Stimulated activated CD4-positive, alpha-beta T cell treated with anti-CD3 and anti-CD28 coated beads, TNF-alpha, amount 100 ng/mL, for 4 hours (primary cell): ENCODE results near the gene LRRC56.

Experiments
- DNase-seq, 3 experiments: peaks; one replicate each; pipeline ENCODE4 v3.0.0-alpha.2; 2020; ENCODE audit warnings: low read depth in 3 of 3

The LRRC56 gene

GRCh38 chr11:538431-539051 is 1.2 kb downstream of the LRRC56 start:
- no peak for DNase-seq

GRCh38 chr11:539971-540481 is 2.7 kb downstream of the LRRC56 start:
- DNase-seq, result no peak

GRCh38 chr11:540583-541432 is 3.5 kb downstream of the LRRC56 start:
- DNase-seq, result no peak

- DNase-seq, result no peak
Observed at GRCh38 chr11:541433-541885, 4.1 kb downstream of the LRRC56 start.

- no peak for DNase-seq
Observed at GRCh38 chr11:544817-545166, 7.5 kb downstream of the LRRC56 start.

GRCh38 chr11:545171-545570 is 7.8 kb downstream of the LRRC56 start:
- no peak for DNase-seq

- DNase-seq, result no peak
Observed at GRCh38 chr11:548700-549603, 11.6 kb downstream of the LRRC56 start.

- no peak for DNase-seq
Observed at GRCh38 chr11:550021-550745, 12.9 kb downstream of the LRRC56 start.

- no peak for DNase-seq
Observed at GRCh38 chr11:550746-551085, 13.4 kb downstream of the LRRC56 start.

- no peak for DNase-seq
Observed at GRCh38 chr11:551131-551530, 13.8 kb downstream of the LRRC56 start.

- no peak for DNase-seq
Observed at GRCh38 chr11:551596-551995, 14.3 kb downstream of the LRRC56 start.

GRCh38 chr11:553083-553987 is 16.0 kb downstream of the LRRC56 start:
- DNase-seq, result no peak

GRCh38 chr11:553988-554340 is 16.6 kb downstream of the LRRC56 start:
- DNase-seq, result no peak

GRCh38 chr11:554428-555226 is 17.3 kb downstream of the LRRC56 start:
- DNase-seq, result peak; percentile 54 to 69 (median 61)

- DNase-seq, result no peak
Observed at GRCh38 chr11:555227-555779, 18.0 kb downstream of the LRRC56 start.

- no peak for DNase-seq
Observed at GRCh38 chr11:555780-556661, 18.7 kb downstream of the LRRC56 start.

- no peak for DNase-seq
Observed at GRCh38 chr11:556662-557256, 19.4 kb downstream of the LRRC56 start.
